Measurements from ENCODE around the gene ITPR1. TPM values are rescaled to one million over a fixed set of nuclear protein-coding genes. Genes with fewer than 3 reads are reported as not detected.

ITPR1 gene
- total RNA-seq, 4 donors from 2014 or later: 184 to 305 (median 218) TPM

DNA sequence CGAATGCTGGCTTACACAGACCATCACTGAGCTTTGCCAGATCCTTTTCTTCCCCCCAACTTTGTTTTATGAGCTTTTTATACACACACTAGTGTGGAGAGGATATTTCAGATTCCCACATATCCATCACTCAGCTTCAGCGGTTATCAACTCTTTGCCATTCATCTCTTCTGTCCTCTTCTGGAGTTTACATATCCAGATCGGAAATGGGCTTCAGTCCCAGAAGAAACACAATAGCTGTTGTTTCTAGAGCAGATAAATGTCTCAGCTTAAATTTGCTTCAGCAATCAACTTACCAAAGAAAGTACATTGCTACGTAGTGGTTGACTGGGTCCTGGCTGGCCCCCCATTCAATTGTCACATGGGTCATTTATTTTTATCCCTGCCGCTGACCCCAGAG lies 300.2 kb downstream of the ITPR1 start:
- peaks cover 0 to 100% of the 10 kb centered on the region in 2 donors for H3K36me3 ChIP-seq
- ATAC-seq: no peak
- WGBS, 2 donors (ENCODE audit: low coverage in 1 of 2): 62 to 65% methylated on average over 4 to 5 of the region's 5 CpGs
- no peaks in the 10 kb centered on the region for H3K27me3 ChIP-seq
- H3K4me1 ChIP-seq: no peaks in the 10 kb centered on the region
- TF ChIP-seq POLR2A (IDR thresholded peaks at IDR 0.05) (no peak), POLR2AphosphoS5 (IDR thresholded peaks at IDR 0.05) (no peak), CTCF (IDR thresholded peaks at IDR 0.05) (no peak), EP300 (IDR thresholded peaks at IDR 0.05) (no peak)
- H3K4me3 ChIP-seq: no peak overlapping the region
- peak overlapping the region in 2 of 4 donors; percentile 39 to 47 for H3K27ac ChIP-seq
- peaks cover 0 to 11% (median 0%) of the 10 kb centered on the region in 3 donors for H3K9me3 ChIP-seq

DNA sequence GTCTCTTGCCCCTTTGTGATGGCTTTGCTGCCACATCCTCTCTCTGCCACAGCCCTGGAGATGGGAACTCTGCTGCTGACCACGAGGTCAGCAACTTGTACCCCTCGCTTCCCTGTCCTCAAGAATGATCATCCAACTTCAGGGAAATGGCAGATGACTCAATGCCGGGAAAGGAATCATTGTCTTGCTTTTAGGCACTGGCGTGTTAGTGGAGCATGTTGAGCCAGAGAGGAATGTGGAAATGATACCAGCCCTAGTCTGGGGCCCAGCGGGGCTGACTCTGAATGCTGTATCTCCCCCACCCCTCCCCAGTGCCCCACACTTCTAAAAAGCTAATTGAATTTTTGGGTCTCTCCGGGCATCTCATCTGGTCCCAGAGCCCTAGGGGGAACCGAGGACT lies 301.2 kb downstream of the ITPR1 start:
- Histone ChIP-seq H3K9me3 (peaks cover 0 to 11% (median 0%) of the 10 kb centered on the region in 3 donors), H3K27me3 (no peaks in the 10 kb centered on the region), H3K36me3 (peaks cover 0 to 93% of the 10 kb centered on the region in 2 donors), H3K27ac (peak overlapping the region in 3 of 4 donors; percentile 39 to 47 (median 46)), H3K4me3 (peak overlapping the region in 1 of 2 donors; percentile 11), H3K4me1 (peaks cover 0 to 7% (median 0%) of the 10 kb centered on the region in 3 donors)
- TF ChIP-seq POLR2AphosphoS5 (IDR thresholded peaks at IDR 0.05) (peak; percentile 40), EP300 (IDR thresholded peaks at IDR 0.05) (no peak), CTCF (IDR thresholded peaks at IDR 0.05) (no peak), POLR2A (IDR thresholded peaks at IDR 0.05) (no peak)
- WGBS, 2 donors (ENCODE audit: low coverage in 1 of 2): 77 to 100% methylated on average over 2 to 4 of the region's 7 CpGs
- ATAC-seq: peak; percentile 10

- Histone ChIP-seq H3K9me3 (peaks cover 0 to 11% (median 0%) of the 10 kb centered on the region in 3 donors), H3K4me3 (peak overlapping the region in 1 of 2 donors; percentile 11), H3K4me1 (peaks cover 0 to 11% (median 0%) of the 10 kb centered on the region in 3 donors), H3K27me3 (no peaks in the 10 kb centered on the region), H3K27ac (peak overlapping the region in 2 of 4 donors; percentile 14 to 45), H3K36me3 (peaks cover 0 to 89% of the 10 kb centered on the region in 2 donors)
- 84% methylated on average over 13 of the region's 13 CpGs; no CpG with 5 or more reads in 1 of the 2 donors for WGBS, 2 donors (ENCODE audit: low coverage in 1 of 2)
- peak; percentile 55 for TF ChIP-seq POLR2AphosphoS5 (IDR thresholded peaks at IDR 0.05)
- no peak for TF ChIP-seq CTCF (IDR thresholded peaks at IDR 0.05)
- peak in 1 of 2 donors; percentile 15 for TF ChIP-seq POLR2A (IDR thresholded peaks at IDR 0.05)
- peak; percentile 28 for ATAC-seq
These were observed 301.6 kb downstream of the ITPR1 start for GRCh38 chr3:4794798-4795197.

DNA sequence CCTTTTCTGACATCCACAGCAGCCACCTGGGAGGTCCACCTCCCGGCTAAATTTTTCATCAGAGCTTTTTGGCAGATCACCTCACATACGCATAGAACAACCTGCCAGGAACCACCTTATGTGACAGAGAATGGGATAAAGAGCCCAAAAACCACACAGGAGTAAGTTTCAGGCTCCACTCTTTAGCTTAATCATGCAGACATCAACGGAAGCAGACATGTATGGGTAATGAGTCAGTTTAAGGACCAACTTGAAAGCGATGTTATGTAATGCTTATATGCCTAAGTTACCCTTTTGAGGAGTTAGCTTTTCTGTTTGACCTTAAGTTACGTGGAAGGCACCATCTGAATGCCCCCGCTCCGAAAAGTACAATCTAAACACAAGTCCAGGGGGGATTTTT lies 302.8 kb downstream of the ITPR1 start:
- Histone ChIP-seq H3K27me3 (no peaks in the 10 kb centered on the region), H3K27ac (peak overlapping the region in 2 of 4 donors; percentile 14 to 45), H3K4me3 (peak overlapping the region in 1 of 2 donors; percentile 11), H3K9me3 (peaks cover 0 to 11% (median 0%) of the 10 kb centered on the region in 3 donors), H3K36me3 (peaks cover 0 to 87% of the 10 kb centered on the region in 2 donors), H3K4me1 (peaks cover 0 to 17% (median 0%) of the 10 kb centered on the region in 3 donors)
- ATAC-seq: no peak
- WGBS, 2 donors (ENCODE audit: low coverage in 1 of 2): 86 to 93% methylated on average over 6 to 7 of the region's 7 CpGs
- TF ChIP-seq EP300 (IDR thresholded peaks at IDR 0.05) (no peak), CTCF (IDR thresholded peaks at IDR 0.05) (no peak), POLR2AphosphoS5 (IDR thresholded peaks at IDR 0.05) (no peak), POLR2A (IDR thresholded peaks at IDR 0.05) (no peak)

GRCh38 chr3:4797201-4797705 lies 304.1 kb downstream of the ITPR1 start:
- H3K9me3 ChIP-seq: peaks cover 0 to 11% (median 0%) of the 10 kb centered on the region in 3 donors
- TF ChIP-seq POLR2A (IDR thresholded peaks at IDR 0.05): no peak
- TF ChIP-seq EP300 (IDR thresholded peaks at IDR 0.05): no peak
- TF ChIP-seq CTCF (IDR thresholded peaks at IDR 0.05): no peak
- no peak for TF ChIP-seq POLR2AphosphoS5 (IDR thresholded peaks at IDR 0.05)
- 84 to 96% methylated on average over 4 of the region's 4 CpGs for WGBS, 2 donors (ENCODE audit: low coverage in 1 of 2)

More at GRCh38 chr3:4797201-4797705, 304.1 kb downstream of the ITPR1 start:
- no peaks in the 10 kb centered on the region for H3K27me3 ChIP-seq
- no peak for ATAC-seq
- no peak overlapping the region for H3K4me3 ChIP-seq
- H3K36me3 ChIP-seq: peaks cover 0 to 87% of the 10 kb centered on the region in 2 donors
- no peak overlapping the region for H3K27ac ChIP-seq
- peaks cover 0 to 17% (median 0%) of the 10 kb centered on the region in 3 donors for H3K4me1 ChIP-seq

All from gastroesophageal sphincter (tissue), 4 donors.